Activated CD4-positive, alpha-beta T cell treated with anti-CD3 and anti-CD28 coated beads for 24 hours (primary cell): ENCODE results near the gene SLC16A4.
A peak's percentile ranks its signal among the peaks of the same experiment; 100 is the strongest.
"Not testable (repeated sequence)": the region's sequence is repeated elsewhere in the genome, so short reads cannot be mapped to it uniquely, and the experiment has no call there.

Source experiments
- DNase-seq, 2 donors: peaks; one replicate each; pipeline ENCODE4 v3.0.0-alpha.2; 2020; ENCODE audit warnings: low read depth in 2 of 2

Gene SLC16A4

DNA sequence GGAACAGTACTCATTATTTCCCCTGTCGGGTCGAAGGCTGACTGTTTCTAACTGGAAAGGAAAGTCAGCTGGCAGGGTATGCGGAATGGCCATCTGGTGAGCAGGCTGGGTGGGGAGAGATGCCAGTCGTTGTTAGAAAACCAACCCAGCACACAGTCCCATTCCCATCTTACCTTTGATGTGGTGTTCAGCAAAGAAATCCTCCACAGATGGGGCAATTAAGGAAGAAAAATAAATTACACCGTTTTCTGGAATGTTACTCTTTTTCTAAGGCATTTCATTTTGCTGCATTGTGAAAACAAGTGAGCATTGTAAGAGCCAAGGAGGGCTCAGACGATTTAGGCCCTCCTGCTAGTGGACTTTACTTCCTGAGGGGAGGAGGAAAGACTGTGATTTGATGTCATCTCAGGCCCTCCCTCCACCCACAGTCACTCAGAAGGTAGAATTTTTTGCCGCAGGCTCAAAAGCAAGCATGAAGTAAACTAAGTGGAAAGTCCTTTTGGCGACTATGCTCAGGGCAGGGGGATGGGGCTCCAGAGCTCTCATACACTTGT is at the start of gene SLC16A4:
TSS of gene SLC16A4 (minus strand) at position 335 of the 554 bp plus-strand sequence. CDS start 1,703 bp downstream, outside the sequence.
- DNase-seq: no peak

- not testable (repeated sequence) for DNase-seq
Observed at GRCh38 chr1:110439873-110440272, 49.0 kb upstream of the SLC16A4 start.

DNA sequence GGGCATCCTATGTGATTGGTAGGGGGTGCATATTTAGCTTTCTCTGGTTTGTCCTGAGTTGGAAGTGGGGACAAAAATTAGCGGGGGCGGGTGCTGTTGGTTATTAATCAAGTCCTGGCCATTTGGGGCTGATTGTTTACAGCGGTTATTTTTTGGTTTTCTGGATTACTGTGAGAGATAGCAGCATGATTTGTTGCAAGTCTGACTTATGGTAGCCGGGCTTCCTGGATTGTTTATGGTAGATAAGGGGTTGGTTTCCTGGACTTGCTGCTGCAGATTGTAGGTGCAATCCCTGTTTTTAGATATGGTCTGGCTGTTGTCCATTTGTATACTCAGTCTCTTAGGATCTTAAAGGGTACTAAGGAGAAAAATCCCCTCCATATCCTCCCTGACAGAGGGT is 48.1 kb upstream of the SLC16A4 start:
- DNase-seq: no peak

GRCh38 chr1:110437645-110438299 is 46.9 kb upstream of the SLC16A4 start:
- not testable (repeated sequence) for DNase-seq

DNA sequence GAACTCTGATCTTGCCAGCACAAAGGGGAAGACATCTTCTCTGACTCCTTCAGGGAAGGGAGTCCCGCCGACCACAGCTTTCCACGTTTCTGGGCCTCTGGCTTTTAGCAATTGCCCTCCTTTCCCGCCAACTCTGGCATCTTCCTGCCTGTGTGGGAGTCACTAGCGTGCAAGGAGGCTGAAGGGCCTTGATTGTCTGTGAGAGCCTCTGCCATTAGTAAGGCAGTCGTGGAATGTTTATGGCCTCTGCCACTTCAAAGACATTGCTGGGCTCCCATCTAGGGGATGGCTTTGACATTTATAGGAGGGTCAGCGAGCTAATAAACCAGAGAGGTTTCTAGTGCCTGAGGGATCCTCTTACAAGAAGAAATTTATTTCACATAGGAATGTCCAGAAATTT is 45.8 kb upstream of the SLC16A4 start:
- no peak for DNase-seq

- DNase-seq: no peak
Observed at GRCh38 chr1:110434946-110435345, 44.1 kb upstream of the SLC16A4 start.

DNA sequence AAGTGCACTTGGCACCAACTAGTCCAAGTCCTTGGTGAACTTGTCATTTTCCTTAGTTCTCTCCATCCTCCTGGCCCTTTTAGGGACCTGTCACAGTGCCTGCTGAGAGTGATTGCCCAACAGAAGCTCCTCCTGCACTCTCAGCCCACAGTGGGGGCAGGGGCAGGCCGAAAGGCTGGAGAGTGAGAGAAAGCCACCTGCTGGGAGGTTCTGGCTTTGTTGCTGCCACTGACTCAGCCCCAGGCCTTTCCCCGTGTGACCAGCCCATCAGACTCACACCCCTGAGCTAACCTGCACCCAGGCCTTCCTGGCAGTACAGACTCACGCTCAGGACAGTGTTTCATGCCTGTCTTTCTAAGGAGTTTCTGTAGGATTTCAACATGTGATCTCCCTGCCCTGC is 43.0 kb upstream of the SLC16A4 start:
- no peak for DNase-seq

- DNase-seq: no peak
Observed at GRCh38 chr1:110433213-110433612, 42.4 kb upstream of the SLC16A4 start.

DNA sequence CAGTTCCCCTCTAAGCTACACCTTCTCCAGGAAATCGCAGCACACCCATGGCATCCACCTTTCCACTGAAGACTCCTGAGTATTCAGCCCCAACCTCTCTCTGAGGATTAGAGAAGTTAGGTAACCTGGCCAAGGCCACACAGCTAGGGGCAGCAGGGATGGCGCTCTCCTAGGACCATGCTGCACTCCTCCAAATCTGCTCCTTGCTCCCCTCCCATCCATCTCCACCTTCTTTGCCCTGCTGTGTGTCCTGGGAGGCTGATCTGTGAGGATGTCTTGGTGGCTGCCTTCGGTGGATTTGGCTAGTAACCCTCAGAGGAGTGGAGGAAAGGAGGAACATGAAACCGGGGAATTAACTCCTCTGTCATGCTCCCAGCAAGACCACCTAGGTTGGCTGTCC is 40.1 kb upstream of the SLC16A4 start:
- DNase-seq: no peak

GRCh38 chr1:110430366-110430765 is 39.5 kb upstream of the SLC16A4 start:
- DNase-seq: no peak

- DNase-seq: no peak
Observed at GRCh38 chr1:110428946-110429345, 38.1 kb upstream of the SLC16A4 start.

DNA sequence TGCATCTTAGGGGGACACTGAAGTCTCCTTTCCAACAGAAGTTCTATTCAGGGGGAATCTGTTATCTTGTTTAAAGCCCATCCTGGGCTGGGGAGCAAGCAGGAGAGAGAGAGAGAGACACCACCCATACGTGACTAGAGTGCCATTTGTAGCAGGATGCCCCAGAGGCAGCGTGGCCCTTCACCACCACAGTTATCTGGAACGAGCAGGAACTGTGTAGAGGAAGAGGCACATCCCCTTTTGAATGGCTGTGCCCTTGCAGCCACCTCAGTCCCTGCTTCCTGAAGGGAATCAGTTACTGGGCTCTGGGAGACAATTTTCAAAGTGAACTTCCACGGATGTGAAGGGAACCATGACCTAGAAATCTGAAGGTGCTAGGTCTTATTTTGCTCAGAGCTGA is 36.0 kb upstream of the SLC16A4 start:
- DNase-seq: no peak

DNA sequence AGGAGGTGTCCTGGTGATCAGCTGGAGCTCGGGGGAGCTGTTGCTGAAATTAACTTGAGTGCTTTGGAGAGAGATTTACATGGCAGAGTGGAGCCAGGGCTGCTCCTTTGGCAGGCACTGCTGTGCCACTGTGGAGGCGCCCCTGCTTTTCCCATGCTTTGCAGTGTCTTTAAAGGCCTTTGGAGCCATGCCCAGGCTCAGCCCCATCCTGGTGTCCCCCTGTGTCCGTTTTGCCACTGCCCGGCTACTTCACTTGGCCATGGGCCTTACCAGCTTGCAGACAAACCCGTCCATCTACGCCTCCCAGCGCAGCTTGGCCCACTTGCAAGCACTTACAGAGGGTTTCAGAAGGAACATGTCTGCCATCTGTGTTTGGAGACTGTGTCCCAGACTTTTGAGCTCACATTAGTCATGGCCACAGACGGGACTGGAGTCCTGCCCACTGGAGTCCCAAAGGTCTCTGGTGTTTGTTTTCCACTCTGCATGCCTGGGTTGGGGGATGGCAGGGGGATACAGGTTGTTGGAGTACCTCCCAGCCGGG is 34.9 kb upstream of the SLC16A4 start:
- no peak for DNase-seq

- no peak for DNase-seq
Observed at GRCh38 chr1:110424699-110425611, 34.1 kb upstream of the SLC16A4 start.

- no peak for DNase-seq
Observed at GRCh38 chr1:110420874-110421793, 30.3 kb upstream of the SLC16A4 start.

DNA sequence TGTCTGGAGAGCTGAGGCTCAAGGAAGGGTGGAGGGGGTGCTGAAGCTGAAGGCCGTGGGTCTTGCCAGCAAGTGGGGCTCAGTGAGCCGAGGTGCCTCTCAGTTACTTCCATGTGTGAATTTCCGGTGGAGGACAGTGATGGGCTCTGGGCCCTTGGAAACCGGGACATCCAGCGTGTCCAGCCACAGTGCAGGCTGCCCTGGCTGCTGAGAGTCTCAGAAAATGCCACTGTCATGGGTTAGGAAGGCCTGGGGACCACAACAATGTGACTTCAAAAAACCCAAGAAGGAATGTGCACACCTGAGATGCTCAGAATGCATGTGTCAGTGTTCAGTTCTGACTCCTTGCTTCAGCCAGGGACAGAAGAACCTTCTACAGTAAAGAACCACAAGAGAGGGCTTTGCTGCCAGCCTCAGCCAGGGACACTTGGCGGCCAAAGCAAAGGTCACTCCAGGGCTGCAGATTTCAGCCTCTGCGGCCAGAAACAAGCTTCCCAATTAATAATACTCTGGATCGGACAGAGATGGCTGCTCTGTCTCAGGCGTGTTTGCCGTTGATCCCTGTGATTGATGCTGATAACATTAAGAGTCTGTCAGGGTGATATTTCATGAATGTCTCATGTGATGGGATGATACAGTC is 29.3 kb upstream of the SLC16A4 start:
- DNase-seq: no peak

DNA sequence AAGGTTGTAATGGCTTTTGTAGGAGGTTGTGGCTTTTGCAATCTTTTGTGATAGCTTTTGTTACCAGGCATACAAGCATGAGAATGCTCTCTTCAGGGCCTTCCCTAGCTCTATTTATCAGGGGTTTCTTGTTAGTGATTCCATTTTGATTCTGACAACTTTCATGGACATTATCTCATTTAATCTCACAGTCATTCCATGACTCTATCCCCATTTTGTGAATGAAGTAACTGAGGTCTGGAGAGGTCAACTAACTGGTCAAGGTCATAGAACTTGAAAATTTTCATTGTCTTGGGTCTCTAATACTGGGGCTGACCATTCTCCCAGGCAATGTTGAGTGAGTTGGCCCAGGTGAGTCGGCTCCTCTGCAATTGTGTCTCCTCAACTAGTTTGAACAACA is 27.9 kb upstream of the SLC16A4 start:
- DNase-seq: no peak

DNA sequence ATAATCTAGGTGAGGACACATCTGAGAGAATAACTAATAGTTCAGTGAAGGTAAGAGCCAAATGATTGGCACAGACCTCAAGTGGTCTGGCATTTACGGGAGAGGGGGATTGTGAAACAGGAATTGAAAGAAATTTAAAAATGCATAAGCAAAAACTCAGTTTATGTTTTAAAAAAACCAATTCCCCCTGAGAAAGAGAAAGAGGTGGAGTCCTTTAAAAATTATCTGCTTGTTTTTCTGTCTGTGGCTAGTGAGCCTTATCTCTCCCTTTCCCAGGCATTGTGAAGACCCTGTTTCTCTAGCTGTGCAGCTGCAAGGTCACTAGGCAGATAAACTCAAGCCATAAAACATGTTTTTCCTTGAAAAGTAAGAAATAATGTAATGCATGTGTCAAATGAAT is 22.2 kb upstream of the SLC16A4 start:
- DNase-seq: not testable (repeated sequence)

DNA sequence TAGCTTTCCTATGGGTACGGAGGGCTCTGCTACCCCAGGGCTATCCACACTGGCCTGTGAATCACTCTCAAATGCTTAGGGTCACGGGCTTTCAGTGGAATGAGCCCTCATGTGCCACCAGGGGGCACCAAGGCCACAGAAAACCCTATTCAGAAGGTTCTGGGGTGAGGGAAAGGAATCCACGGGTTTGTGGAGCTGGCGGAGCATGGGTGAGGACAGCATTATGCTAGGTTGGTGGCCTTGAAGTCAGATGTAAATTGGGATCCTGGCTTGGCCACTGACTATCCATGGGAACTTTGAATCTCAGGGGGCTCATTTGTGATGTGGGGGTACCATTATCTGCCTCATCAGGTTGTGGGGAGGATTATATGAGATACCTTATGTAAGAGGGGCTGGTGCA is 21.8 kb upstream of the SLC16A4 start:
- peak; percentile 34 to 41 for DNase-seq

DNA sequence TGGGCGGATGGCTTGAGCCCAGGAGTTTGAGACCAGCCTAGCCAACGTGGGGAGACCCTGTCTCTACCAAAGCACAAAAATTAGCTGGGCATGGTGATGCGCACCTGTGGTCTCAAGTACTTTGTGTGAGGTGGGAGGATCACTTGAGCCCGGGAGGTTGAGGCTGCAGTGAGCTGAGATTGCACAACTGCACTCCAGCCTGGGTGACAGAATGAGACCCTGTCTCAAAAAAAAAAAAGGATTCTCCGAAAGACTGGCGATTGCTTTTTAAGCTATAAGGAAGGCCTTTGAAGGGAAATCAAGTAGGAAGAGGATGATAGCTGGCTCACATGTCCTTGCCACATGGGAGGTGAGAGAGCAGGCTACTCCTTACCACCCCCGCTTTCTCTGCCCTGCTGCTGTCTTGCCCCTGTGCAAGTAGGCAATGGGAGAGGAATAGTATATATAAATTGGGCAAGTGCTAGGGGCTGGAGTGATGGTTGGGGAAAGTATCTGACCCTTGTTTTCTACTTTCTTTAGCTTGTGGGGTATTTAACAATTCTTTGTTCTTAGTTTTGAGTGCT is 20.4 kb upstream of the SLC16A4 start:
- no peak for DNase-seq

DNA sequence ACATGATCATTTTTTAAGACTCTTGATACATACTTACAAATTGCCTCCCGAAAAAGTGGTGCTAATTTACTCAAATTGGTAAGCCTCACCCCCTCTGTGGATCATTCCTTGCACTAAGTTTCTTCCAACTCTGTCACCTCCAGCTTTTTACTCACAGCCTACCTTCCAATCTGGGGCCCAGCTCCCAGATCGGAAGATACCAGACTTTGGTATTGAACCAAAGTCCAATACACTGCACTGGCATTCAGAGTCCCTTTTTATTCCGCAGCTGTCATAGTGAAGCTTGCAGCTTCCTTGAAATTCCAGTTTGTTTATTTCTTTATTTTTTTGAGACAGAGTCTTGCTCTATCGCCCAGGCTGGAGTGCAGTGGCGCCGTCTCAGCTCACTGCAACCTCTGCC is 18.5 kb upstream of the SLC16A4 start:
- no peak for DNase-seq
